ENCODE measurements around the gene AP5Z1. TPM values are rescaled to one million over a fixed set of nuclear protein-coding genes. Genes with fewer than 3 reads are reported as not detected.

AP5Z1 gene
- total and polyA plus RNA-seq, 2 donors (not counting 1 experiment from before 2014, with no cell fraction given) = 99.7 to 113 TPM

- H4K20me1 ChIP-seq (ENCODE audit: control insufficient read depth, insufficient read depth, low read length, poor library complexity, severe bottlenecking) = no peaks in the 10 kb centered on the region
- CTCF ChIA-PET = no interaction called here
- no peaks in the 10 kb centered on the region for H3K9me3 Mint-ChIP-seq (ENCODE audit: insufficient read depth)
- no peaks in the 10 kb centered on the region for H3K79me2 ChIP-seq (ENCODE audit: control insufficient read depth, insufficient read depth, low read length)
- H2AFZ ChIP-seq (ENCODE audit: insufficient read depth, low read depth, low read length, poor library complexity, severe bottlenecking) = no peak overlapping the region
- intact Hi-C loops (cut with micrococcal nuclease) = no loop called here
- DNase-seq = no peak
- H3K4me3 Mint-ChIP-seq = no peak overlapping the region
- peaks cover 5% of the 10 kb centered on the region for H3K27me3 Mint-ChIP-seq
- H3K4me1 ChIP-seq (ENCODE audit: control insufficient read depth in 2 of 2, insufficient read depth in 2 of 2, low read length in 2 of 2) = peaks cover 12 to 15% of the 10 kb centered on the region in 2 donors
- TF ChIP-seq EZH2 (IDR thresholded peaks at IDR 0.05; ENCODE audit: borderline replicate concordance, insufficient read depth, low read depth, low read length, poor library complexity, severe bottlenecking) (no peak), CTCF (IDR thresholded peaks at IDR 0.05) (no peak)
- no peak overlapping the region for H3K4me2 ChIP-seq (replicated peaks; ENCODE audit: low read depth, low read length, poor library complexity, severe bottlenecking)
- peaks cover 0 to 15% (median 5%) of the 10 kb centered on the region in 4 experiments for H3K27me3 ChIP-seq (replicated peaks in 1 of 4; ENCODE audit: control extremely low read depth in 1 of 4, control insufficient read depth in 3 of 4, insufficient read depth in 4 of 4, low read length in 3 of 4)
- 89% methylated on average over 29 of the region's 29 CpGs for WGBS (ENCODE audit: insufficient coverage)
- no peak overlapping the region for H3K27ac Mint-ChIP-seq
- H3K36me3 ChIP-seq (replicated peaks in 1 of 2; ENCODE audit: control extremely low read depth in 1 of 2, control insufficient read depth in 1 of 2, extremely low read depth in 1 of 2, insufficient read depth in 2 of 2, low read length in 1 of 2) = no peaks in the 10 kb centered on the region
- POLR2A ChIA-PET = no interaction called here
- H3K9ac ChIP-seq (ENCODE audit: low read length) = no peak overlapping the region
- peaks cover 0 to 4% (median 0%) of the 10 kb centered on the region in 3 donors for H3K9me3 ChIP-seq (ENCODE audit: control extremely low read depth in 1 of 3, control insufficient read depth in 2 of 3, insufficient read depth in 1 of 3, low read length in 2 of 3)
- no peak overlapping the region for H3K4me3 ChIP-seq (ENCODE audit: control extremely low read depth in 1 of 5, extremely low read depth in 1 of 5, insufficient read depth in 1 of 5, low read depth in 2 of 5, low read length in 4 of 5)
- H3K27ac ChIP-seq (ENCODE audit: low read length in 2 of 2) = no peak overlapping the region
- peaks cover 10% of the 10 kb centered on the region for H3K4me1 Mint-ChIP-seq
- ATAC-seq (ENCODE audit: low read depth) = no peak
Measured at GRCh38 chr7:4805110-4805983, 29.9 kb downstream of the AP5Z1 start.

DNA sequence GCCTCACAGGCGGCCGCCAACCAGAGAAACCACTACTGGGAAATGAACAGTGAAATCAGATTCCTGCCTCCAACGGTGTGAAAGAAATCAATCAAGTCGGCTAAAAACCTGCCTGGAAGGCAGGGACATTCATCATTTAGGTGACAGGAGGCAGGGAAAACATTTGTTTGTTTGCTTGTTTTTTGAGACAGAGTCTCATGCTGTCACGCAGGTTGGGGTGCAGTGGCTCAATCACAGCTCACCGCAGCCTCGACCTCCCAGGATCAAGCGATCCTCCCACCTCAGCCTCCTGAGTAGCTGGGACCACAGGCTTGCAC lies 30.5 kb downstream of the AP5Z1 start:
- Histone ChIP-seq H3K27ac (ENCODE audit: low read length in 2 of 2) (no peak overlapping the region), H3K4me2 (replicated peaks; ENCODE audit: low read depth, low read length, poor library complexity, severe bottlenecking) (no peak overlapping the region), H3K36me3 (replicated peaks in 1 of 2; ENCODE audit: control extremely low read depth in 1 of 2, control insufficient read depth in 1 of 2, extremely low read depth in 1 of 2, insufficient read depth in 2 of 2, low read length in 1 of 2) (no peaks in the 10 kb centered on the region), H3K9me3 (ENCODE audit: control extremely low read depth in 1 of 3, control insufficient read depth in 2 of 3, insufficient read depth in 1 of 3, low read length in 2 of 3) (peaks cover 0 to 4% (median 0%) of the 10 kb centered on the region in 3 donors), H3K4me3 (ENCODE audit: control extremely low read depth in 1 of 5, extremely low read depth in 1 of 5, insufficient read depth in 1 of 5, low read depth in 2 of 5, low read length in 4 of 5) (no peak overlapping the region), H3K4me1 (ENCODE audit: control insufficient read depth in 2 of 2, insufficient read depth in 2 of 2, low read length in 2 of 2) (peaks cover 12 to 15% of the 10 kb centered on the region in 2 donors), H3K9ac (ENCODE audit: low read length) (no peak overlapping the region), H3K27me3 (replicated peaks in 1 of 4; ENCODE audit: control extremely low read depth in 1 of 4, control insufficient read depth in 3 of 4, insufficient read depth in 4 of 4, low read length in 3 of 4) (peaks cover 0 to 20% (median 5%) of the 10 kb centered on the region in 4 experiments), H2AFZ (ENCODE audit: insufficient read depth, low read depth, low read length, poor library complexity, severe bottlenecking) (no peak overlapping the region), H3K79me2 (ENCODE audit: control insufficient read depth, insufficient read depth, low read length) (no peaks in the 10 kb centered on the region), H4K20me1 (ENCODE audit: control insufficient read depth, insufficient read depth, low read length, poor library complexity, severe bottlenecking) (no peaks in the 10 kb centered on the region)
- Mint-ChIP-seq H3K9me3 (ENCODE audit: insufficient read depth) (no peaks in the 10 kb centered on the region), H3K4me1 (peaks cover 11% of the 10 kb centered on the region), H3K27me3 (peaks cover 8% of the 10 kb centered on the region), H3K4me3 (no peak overlapping the region), H3K27ac (no peak overlapping the region)
- no peak for ATAC-seq (ENCODE audit: low read depth)
- 75% methylated on average over 5 of the region's 8 CpGs for WGBS (ENCODE audit: insufficient coverage)
- POLR2A ChIA-PET = no interaction called here
- CTCF ChIA-PET = interaction anchor here (0.9 kb wide), 1 partner anchor 8 kb away, joined by 3 read pairs; no protein-coding TSS in a partner anchor
- no peak for TF ChIP-seq EZH2 (IDR thresholded peaks at IDR 0.05; ENCODE audit: borderline replicate concordance, insufficient read depth, low read depth, low read length, poor library complexity, severe bottlenecking)
- no peak for TF ChIP-seq CTCF (IDR thresholded peaks at IDR 0.05)
- intact Hi-C loops (cut with micrococcal nuclease) = no loop called here
- DNase-seq = no peak

Data from B cell (primary cell).